OCI-LY3 (cell line): ENCODE results near the gene ESPNL.

Experiments
- CTCF ChIP-seq: fragments of 200-600, 300-600 bp; sonication (generic); IDR thresholded peaks from 2 replicates; pipeline ENCODE4 v1.5.1; 2014; ENCODE audit warnings: antibody characterized with exemption, low read length, low read depth
- EZH2phosphoT487 ChIP-seq: fragments of 200-600 bp; shearing (Covaris generic); IDR thresholded peaks from 2 replicates; pipeline ENCODE4 v1.6.1; 2018; ENCODE audit warnings: antibody characterized with exemption, mixed run types, low read depth

- TF ChIP-seq CTCF (no peak), EZH2phosphoT487 (no peak)
Observed at GRCh38 chr2:238131761-238132462, 31.8 kb downstream of the ESPNL start.
